Stimulated activated naive CD8-positive, alpha-beta T cell treated with anti-CD3 and anti-CD28 coated beads, Interleukin-15, Interleukin-2, amounts not matched to agents 100 ng/mL and 50 ng/mL, for 24 hours (primary cell): Measurements from ENCODE around the gene OR2Z1.
"Not testable (repeated sequence)": the region's sequence is repeated elsewhere in the genome, so short reads cannot be mapped to it uniquely, and the experiment has no call there.

Source experiments
- H3K27ac Mint-ChIP-seq: one replicate; pipeline ENCODE4 v1.8.0; 2021; ENCODE audit warnings: mild to moderate bottlenecking, mixed read lengths
- H3K27me3 Mint-ChIP-seq: one replicate; pipeline ENCODE4 v1.8.0; 2021; ENCODE audit warnings: mixed read lengths
- H3K36me3 Mint-ChIP-seq: one replicate; pipeline ENCODE4 v1.8.0; 2021; ENCODE audit warnings: low read depth, mixed read lengths
- H3K4me1 Mint-ChIP-seq: one replicate; pipeline ENCODE4 v1.8.0; 2021; ENCODE audit warnings: low read depth, mixed read lengths
- H3K4me3 Mint-ChIP-seq: one replicate; pipeline ENCODE4 v1.8.0; 2021; ENCODE audit warnings: mild to moderate bottlenecking, mixed read lengths
- H3K9me3 Mint-ChIP-seq: one replicate; pipeline ENCODE4 v1.8.0; 2021; ENCODE audit warnings: mixed read lengths

The OR2Z1 gene

DNA sequence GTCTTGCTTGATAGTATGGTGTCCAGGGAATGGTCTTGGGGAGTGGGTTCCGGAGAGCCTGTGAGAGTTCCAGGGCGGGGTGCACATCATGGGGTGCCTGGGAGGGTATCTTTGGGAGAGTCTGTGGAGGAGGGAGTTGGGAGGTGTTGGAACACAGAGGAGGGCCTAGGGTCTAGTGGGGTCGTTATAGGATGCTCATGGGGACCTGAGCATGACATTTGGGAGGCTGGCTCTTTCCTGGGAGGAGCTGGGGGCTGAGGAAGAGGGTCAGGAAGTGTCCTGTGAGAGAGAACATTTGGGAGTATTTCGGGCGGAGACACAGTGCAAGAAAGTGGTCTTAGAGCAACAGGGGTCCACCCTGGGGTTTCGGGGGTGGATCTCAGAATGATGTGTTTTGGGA is 25.5 kb upstream of the OR2Z1 start:
- Mint-ChIP-seq H3K4me3 (no peak overlapping the region), H3K36me3 (no peaks in the 10 kb centered on the region), H3K9me3 (no peaks in the 10 kb centered on the region), H3K27ac (no peak overlapping the region), H3K27me3 (peaks cover 22% of the 10 kb centered on the region), H3K4me1 (peaks cover 27% of the 10 kb centered on the region)

DNA sequence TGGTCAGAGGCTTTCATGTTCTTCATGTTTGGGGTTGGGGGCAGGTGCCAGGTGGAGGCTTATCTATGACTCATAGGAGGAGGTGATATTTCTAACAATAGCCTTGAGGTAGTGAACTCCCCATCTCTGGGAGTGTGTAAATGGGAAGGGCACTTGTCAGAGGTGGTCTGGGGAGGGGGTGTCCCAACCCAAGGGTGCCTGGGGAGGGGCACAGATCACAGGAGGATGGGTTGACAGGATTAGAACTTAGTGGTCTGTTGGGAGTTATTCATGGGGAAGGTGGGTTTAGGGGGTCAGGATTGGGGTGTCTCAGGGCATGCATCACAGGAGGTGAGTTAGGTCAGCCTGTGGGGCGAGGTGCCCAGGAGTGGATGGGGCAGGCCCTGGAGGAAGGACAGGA is 24.4 kb upstream of the OR2Z1 start:
- peaks cover 37% of the 10 kb centered on the region for H3K4me1 Mint-ChIP-seq
- peaks cover 19% of the 10 kb centered on the region for H3K27me3 Mint-ChIP-seq
- H3K27ac Mint-ChIP-seq = no peak overlapping the region
- H3K4me3 Mint-ChIP-seq = no peak overlapping the region
- H3K9me3 Mint-ChIP-seq = no peaks in the 10 kb centered on the region
- H3K36me3 Mint-ChIP-seq = no peaks in the 10 kb centered on the region

DNA sequence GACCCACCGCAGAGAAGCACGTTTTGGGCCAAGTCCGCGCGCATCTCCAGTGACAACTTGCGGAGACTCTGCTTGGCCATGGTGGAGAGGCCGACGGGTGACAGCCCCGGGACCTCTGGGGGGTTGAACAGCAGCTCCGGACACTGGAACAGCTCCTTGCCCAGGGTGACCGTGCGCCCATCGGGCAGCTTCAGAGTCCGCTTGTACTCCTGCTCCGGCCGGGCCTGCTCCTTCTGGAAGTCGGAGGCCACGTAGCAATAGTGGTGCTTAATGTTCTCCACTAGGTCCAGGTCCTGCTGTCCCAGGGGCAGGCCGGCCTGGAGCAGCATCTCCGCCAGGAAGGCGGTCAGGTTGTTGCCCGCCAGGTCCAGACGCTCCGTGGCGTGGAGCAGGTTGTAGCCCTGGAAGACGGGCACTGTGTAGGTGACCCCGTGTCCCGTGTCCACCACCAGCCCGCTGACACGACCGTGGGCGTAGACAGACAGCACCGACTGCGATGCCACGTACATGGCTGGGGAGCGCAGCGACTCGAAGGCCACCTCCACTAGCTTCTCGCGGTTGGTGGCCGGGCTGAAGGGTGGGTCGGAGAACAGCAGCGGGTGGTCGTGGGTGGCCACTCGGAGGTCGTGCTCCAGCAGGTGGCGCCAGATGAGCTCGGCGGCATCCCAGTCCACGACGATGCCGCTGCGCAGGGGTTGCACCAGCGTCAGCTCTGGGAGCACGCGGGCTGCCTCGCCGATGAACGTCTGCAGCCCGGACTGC is 23.6 kb upstream of the OR2Z1 start:
- H3K27me3 Mint-ChIP-seq = peaks cover 14% of the 10 kb centered on the region

DNA sequence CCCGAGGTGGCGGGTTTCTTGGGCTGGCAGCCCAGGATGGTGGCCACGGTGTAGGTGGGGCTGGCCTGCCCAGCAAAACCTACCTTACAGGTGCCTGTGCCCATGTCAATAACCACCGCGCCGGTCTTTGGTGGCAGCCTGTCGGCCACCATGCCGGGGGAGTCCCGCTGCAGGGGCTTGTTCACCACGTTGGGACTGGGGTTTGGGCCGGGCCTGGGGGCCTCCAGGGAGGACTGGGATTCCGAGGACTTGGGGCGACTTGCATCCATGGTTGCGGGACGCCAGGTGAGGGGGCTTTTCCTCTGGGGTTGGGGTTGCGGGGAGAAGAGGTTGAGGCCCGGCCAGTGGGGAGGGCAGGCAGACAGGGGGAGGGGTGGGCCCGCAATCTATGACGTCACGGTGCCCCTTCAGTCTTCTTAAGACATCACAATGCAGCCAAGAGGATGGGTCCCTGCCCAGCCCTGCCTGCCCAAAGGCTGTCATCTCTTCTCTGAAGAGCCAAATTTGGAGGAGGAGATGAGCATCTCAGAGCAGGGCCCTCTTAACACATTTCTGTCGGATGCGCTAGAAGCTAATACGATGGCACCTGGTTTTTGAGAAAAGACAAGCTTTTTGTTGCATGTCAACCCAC is 22.9 kb upstream of the OR2Z1 start, which contains the start of gene ACTL9:
Gene ACTL9 (minus strand): TSS at position 363 of the 631 bp plus-strand sequence. CDS start 94 bp downstream, at position 269.
- Mint-ChIP-seq H3K36me3 (no peaks in the 10 kb centered on the region), H3K27ac (no peak within 1 kb of the TSS), H3K4me1 (peaks cover 51% of the 10 kb centered on the region), H3K27me3 (peaks cover 11% of the 10 kb centered on the region), H3K4me3 (no peak within 1 kb of the TSS), H3K9me3 (no peaks in the 10 kb centered on the region)

More for the DNA sequence above, 23.6 kb upstream of the OR2Z1 start:
- Mint-ChIP-seq H3K36me3 (no peaks in the 10 kb centered on the region), H3K9me3 (no peaks in the 10 kb centered on the region), H3K4me1 (peaks cover 46% of the 10 kb centered on the region), H3K27ac (no peak overlapping the region), H3K4me3 (no peak overlapping the region)

DNA sequence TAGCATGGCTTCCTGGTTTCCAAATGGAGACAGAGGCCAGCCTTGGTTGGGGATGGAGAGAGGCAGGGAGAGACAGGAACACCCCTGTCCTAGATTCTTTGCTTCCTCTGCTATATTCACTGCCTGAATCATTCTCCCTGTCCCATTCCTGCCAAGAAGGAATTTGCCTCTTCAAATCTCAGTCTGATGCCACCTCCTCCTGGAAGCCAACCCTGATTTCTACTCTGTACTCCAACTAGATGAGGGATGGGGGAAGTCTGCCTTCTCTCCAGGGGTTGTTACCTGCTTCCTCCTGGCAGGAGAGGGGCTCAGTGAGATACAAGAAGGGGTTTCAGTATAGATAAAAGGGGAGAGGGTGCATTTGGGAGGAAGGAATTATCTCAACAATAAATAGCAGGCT is 21.5 kb upstream of the OR2Z1 start:
- Mint-ChIP-seq H3K36me3 (no peaks in the 10 kb centered on the region), H3K27ac (no peak overlapping the region), H3K4me3 (no peak overlapping the region), H3K9me3 (no peaks in the 10 kb centered on the region), H3K4me1 (peaks cover 56% of the 10 kb centered on the region), H3K27me3 (peaks cover 8% of the 10 kb centered on the region)

DNA sequence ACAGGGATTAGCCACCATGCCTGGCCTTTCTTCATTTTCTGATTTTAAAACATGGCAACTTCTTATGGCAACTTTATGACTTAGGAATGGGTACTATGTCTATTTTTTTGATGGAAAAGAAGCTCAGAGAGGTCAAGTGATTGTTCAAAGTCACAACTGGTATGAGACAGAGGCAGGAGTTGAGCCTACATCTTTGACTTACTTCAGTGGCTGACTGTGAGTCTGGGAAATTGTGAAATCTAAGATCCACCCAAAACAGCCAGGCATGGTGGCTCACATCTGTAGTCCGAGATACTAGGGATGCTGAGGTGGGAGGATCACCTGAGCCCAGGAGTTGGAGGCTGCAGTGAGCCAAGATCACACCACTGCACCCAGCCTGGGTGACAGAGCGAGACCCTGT is 20.5 kb upstream of the OR2Z1 start:
- H3K4me1 Mint-ChIP-seq = peaks cover 65% of the 10 kb centered on the region
- no peak overlapping the region for H3K4me3 Mint-ChIP-seq
- no peaks in the 10 kb centered on the region for H3K36me3 Mint-ChIP-seq
- H3K9me3 Mint-ChIP-seq = no peaks in the 10 kb centered on the region
- no peak overlapping the region for H3K27ac Mint-ChIP-seq
- H3K27me3 Mint-ChIP-seq = peaks cover 8% of the 10 kb centered on the region

DNA sequence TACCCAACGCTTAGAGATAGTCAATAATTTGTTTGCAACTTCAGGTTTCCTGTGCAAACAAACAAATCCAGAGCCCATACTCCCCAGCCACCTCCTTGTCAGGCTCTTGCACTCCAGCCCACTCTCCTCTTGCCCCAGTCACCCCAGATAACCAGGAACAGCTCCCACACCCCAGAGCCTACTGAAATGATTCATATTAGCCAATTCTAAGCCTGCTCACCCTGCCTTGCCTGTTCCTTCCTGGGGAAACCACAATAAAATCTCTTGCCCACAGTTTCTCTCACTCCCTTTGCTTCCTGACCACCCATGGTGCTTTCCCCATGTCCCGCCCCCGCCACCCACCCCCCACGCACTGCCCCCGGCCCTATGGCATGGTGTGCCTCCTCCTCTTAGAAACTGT is 19.1 kb upstream of the OR2Z1 start:
- H3K4me3 Mint-ChIP-seq = peak overlapping the region; percentile 15
- peak overlapping the region; percentile 18 for H3K27ac Mint-ChIP-seq
- H3K36me3 Mint-ChIP-seq = no peaks in the 10 kb centered on the region
- H3K9me3 Mint-ChIP-seq = no peaks in the 10 kb centered on the region
- H3K27me3 Mint-ChIP-seq = peaks cover 8% of the 10 kb centered on the region
- H3K4me1 Mint-ChIP-seq = peaks cover 55% of the 10 kb centered on the region

DNA sequence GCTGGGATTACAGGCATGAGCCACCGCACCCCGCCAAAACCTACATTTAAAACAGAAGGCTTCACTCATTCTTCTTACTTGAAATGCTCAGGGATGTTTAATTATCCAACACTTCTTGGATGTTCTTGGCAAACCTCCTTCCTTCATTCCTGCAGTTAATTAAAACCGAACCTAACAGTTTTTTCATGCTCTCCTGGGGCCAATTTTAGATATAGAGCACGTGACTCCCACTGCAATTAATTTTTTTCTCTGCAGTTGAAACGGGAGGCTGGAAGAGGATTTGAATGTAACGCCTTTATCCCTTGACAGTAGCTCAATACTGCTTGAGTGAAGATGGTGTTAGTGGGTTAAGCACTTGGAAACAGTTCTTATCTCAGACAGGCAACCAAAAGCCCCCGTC is 18.2 kb upstream of the OR2Z1 start:
- H3K27me3 Mint-ChIP-seq = peaks cover 8% of the 10 kb centered on the region
- peaks cover 56% of the 10 kb centered on the region for H3K4me1 Mint-ChIP-seq
- H3K36me3 Mint-ChIP-seq = no peaks in the 10 kb centered on the region
- no peaks in the 10 kb centered on the region for H3K9me3 Mint-ChIP-seq
- no peak overlapping the region for H3K27ac Mint-ChIP-seq
- no peak overlapping the region for H3K4me3 Mint-ChIP-seq

DNA sequence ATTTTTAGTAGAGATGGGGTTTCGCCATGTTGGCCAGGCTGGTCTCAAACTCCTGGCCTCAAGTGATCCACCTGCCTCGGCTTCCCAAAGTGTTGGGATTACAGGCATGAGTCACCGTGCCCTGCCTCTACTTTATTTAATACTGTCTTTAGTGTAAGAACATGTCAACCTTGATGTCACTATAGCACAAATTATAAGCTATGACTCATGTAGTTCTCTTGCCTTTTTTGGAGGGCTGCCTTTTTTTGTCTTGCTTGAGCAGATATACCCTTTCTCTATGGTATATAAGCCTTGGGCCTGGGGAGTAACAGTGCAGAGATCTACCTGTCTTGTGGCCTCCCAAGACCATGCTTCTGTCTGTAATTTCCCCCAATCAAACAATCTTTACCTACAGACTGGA is 16.1 kb upstream of the OR2Z1 start:
- not testable (repeated sequence) for H3K9me3 Mint-ChIP-seq, H3K27me3 Mint-ChIP-seq, H3K36me3 Mint-ChIP-seq, H3K4me3 Mint-ChIP-seq, H3K27ac Mint-ChIP-seq
- peaks cover 58% of the 10 kb centered on the region for H3K4me1 Mint-ChIP-seq

DNA sequence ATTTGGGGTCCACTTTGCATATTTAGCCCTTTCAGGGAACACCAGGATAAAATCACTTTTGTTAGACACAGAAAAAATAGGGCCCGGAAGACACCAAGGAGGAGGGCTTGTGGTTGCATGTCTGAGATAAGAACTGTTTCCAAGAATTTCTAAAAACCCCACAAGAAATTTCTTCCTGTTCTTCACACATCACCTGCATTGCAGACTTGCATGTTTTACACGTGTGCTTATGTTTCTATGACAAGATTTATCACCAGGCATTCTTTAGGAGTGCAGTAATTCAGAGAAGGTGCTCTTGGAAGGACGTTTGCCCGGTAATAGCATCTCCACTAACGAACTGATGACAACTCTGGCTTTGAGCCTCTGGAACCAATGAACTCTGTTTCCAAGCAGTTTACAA is 15.7 kb upstream of the OR2Z1 start:
- no peak overlapping the region for H3K27ac Mint-ChIP-seq
- no peaks in the 10 kb centered on the region for H3K36me3 Mint-ChIP-seq
- H3K4me1 Mint-ChIP-seq = peaks cover 58% of the 10 kb centered on the region
- H3K27me3 Mint-ChIP-seq = no peaks in the 10 kb centered on the region
- H3K4me3 Mint-ChIP-seq = no peak overlapping the region
- H3K9me3 Mint-ChIP-seq = no peaks in the 10 kb centered on the region

DNA sequence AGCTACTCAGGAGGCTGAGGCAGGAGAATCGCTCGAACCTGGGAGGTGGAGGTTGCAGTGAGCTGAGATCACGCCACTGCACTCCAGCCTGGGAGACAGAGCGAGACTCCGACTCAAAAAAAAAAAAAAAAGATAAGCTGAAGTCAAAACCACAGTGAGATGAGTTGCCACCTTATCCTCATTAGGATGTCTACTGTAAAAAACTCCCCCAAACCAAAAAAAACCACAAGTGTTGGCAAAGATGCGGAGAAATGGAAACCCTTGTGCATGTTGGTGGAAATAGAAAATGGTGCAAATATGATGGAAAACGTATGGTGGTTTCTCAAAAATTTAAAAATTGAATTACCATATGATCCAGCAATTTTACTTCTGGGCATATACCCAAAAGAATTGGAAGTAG is 11.1 kb upstream of the OR2Z1 start:
- H3K27ac Mint-ChIP-seq, H3K36me3 Mint-ChIP-seq, H3K27me3 Mint-ChIP-seq, H3K4me3 Mint-ChIP-seq: not testable (repeated sequence)
- Mint-ChIP-seq H3K4me1 (peaks cover 17% of the 10 kb centered on the region), H3K9me3 (peaks cover 14% of the 10 kb centered on the region)

DNA sequence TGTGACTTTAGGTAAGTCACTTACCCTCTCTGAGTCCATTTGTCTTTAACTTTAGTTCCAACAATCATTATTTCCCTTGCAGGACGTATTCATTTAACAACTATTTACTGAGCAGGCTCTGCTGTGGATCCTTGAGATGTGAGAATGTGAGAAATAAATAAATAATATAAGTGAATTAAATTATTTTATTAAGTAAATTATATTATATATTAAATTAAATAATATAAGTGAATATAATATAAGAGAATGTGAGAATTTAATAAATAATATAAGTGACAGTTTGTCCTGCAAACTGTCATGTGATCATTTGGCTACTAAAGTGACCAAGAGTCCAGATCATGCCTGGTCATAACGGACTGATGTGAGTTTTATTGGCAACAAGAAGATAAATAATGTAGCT is 598 bp downstream of the OR2Z1 start:
- Mint-ChIP-seq H3K4me1 (no peaks in the 10 kb centered on the region), H3K36me3 (no peaks in the 10 kb centered on the region), H3K9me3 (peaks cover 4% of the 10 kb centered on the region), H3K4me3 (no peak overlapping the region), H3K27ac (no peak overlapping the region), H3K27me3 (peaks cover 14% of the 10 kb centered on the region)

DNA sequence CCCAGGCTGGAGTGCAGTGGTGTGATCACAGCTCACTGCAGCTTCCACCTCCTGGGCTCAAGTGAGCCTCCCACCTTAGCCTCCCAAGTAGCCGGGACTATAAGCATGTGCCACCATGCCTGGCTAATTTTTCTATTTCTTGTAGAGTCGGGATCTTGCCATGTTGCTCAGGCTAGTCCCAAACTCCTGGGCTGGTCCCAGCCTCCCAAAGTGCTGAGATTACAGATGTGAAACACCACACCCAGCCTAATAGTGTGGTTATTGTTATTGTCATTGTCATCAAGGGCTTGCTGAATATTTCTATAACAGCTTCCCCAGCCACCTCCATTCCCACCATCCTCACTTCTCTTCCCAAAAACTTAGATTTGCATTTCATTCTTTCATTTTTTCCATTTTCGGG is 2.8 kb downstream of the OR2Z1 start:
- Mint-ChIP-seq H3K9me3 (no peaks in the 10 kb centered on the region), H3K27ac (no peak overlapping the region), H3K36me3 (no peaks in the 10 kb centered on the region), H3K4me1 (no peaks in the 10 kb centered on the region), H3K4me3 (no peak overlapping the region), H3K27me3 (peaks cover 11% of the 10 kb centered on the region)

DNA sequence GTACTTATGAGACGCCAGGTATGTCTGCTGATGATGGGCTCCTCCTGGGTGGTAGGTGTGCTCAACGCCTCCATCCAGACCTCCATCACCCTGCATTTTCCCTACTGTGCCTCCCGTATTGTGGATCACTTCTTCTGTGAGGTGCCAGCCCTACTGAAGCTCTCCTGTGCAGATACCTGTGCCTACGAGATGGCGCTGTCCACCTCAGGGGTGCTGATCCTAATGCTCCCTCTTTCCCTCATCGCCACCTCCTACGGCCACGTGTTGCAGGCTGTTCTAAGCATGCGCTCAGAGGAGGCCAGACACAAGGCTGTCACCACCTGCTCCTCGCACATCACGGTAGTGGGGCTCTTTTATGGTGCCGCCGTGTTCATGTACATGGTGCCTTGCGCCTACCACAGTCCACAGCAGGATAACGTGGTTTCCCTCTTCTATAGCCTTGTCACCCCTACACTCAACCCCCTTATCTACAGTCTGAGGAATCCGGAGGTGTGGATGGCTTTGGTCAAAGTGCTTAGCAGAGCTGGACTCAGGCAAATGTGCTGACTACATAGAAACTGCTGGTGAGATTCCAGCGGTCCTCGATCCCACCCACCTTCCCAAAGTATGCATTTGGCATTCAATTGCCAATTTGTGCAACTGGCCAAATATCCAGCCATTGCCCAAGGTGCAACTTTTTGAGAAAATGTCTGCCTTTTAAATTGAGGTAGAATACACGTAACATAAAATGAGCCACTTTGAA is 10.2 kb downstream of the OR2Z1 start:
- Mint-ChIP-seq H3K27me3 (no peaks in the 10 kb centered on the region), H3K27ac (no peak overlapping the region), H3K9me3 (no peaks in the 10 kb centered on the region), H3K36me3 (no peaks in the 10 kb centered on the region), H3K4me1 (no peaks in the 10 kb centered on the region), H3K4me3 (no peak overlapping the region)

DNA sequence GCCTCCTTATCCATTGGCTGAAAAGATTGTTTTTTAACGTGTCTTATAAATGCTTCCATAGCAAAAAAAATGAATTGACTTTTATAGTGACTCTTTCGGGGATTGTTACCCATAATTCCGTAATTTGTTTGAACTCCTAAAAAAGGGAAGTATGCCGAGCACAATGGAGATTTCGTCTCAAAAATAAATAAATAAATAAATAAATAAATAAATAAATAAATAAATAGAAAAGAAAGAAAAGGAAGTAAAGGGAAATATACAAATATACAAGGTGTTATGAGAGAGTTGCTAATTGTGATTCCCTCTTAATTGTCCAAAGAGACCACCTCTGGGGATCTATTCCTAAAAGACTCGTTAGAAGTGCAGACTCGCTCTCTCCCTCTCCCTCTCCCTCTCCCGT is 16.9 kb downstream of the OR2Z1 start:
- Mint-ChIP-seq H3K27ac (no peak overlapping the region), H3K36me3 (no peaks in the 10 kb centered on the region), H3K27me3 (no peaks in the 10 kb centered on the region), H3K9me3 (no peaks in the 10 kb centered on the region), H3K4me3 (no peak overlapping the region), H3K4me1 (no peaks in the 10 kb centered on the region)
